GM18526 (cell line): ENCODE measurements around the gene NRG2.

ENCODE experiments used
- POLR2A ChIP-seq: IDR thresholded peaks from 3 replicates; pipeline ENCODE4 v1.6.1; 2011; ENCODE audit not compliant: insufficient read length; ENCODE audit errors: extremely low read depth

NRG2 gene

GRCh38 chr5:139863361-139863760 is 179.7 kb downstream of the NRG2 start:
- TF ChIP-seq POLR2A: no peak

- TF ChIP-seq POLR2A: no peak
Measured at GRCh38 chr5:139862803-139863202, 180.3 kb downstream of the NRG2 start.

- TF ChIP-seq POLR2A: no peak
Measured at GRCh38 chr5:139862313-139862712, 180.8 kb downstream of the NRG2 start.

- no peak for TF ChIP-seq POLR2A
Measured at GRCh38 chr5:139861889-139862207, 181.3 kb downstream of the NRG2 start.

GRCh38 chr5:139861021-139861888 is 181.8 kb downstream of the NRG2 start:
- TF ChIP-seq POLR2A: no peak

- TF ChIP-seq POLR2A: no peak
Measured at GRCh38 chr5:139859013-139859412, 184.1 kb downstream of the NRG2 start.

GRCh38 chr5:139856714-139857113 is 186.4 kb downstream of the NRG2 start:
- no peak for TF ChIP-seq POLR2A

- TF ChIP-seq POLR2A: no peak
Measured at GRCh38 chr5:139855946-139856540, 187.1 kb downstream of the NRG2 start.

- no peak for TF ChIP-seq POLR2A
Measured at GRCh38 chr5:139855451-139855850, 187.6 kb downstream of the NRG2 start.

GRCh38 chr5:139854953-139855352 is 188.1 kb downstream of the NRG2 start:
- TF ChIP-seq POLR2A: no peak

GRCh38 chr5:139854029-139854605 is 189.0 kb downstream of the NRG2 start:
- no peak for TF ChIP-seq POLR2A

GRCh38 chr5:139852696-139853095 is 190.4 kb downstream of the NRG2 start:
- no peak for TF ChIP-seq POLR2A

- no peak for TF ChIP-seq POLR2A
Measured at GRCh38 chr5:139851558-139851957, 191.5 kb downstream of the NRG2 start.

- TF ChIP-seq POLR2A: no peak
Measured at GRCh38 chr5:139850423-139851016, 192.6 kb downstream of the NRG2 start.

GRCh38 chr5:139849942-139850341 is 193.2 kb downstream of the NRG2 start:
- TF ChIP-seq POLR2A: no peak

- no peak for TF ChIP-seq POLR2A
Measured at GRCh38 chr5:139849501-139849900, 193.6 kb downstream of the NRG2 start.
